ENCODE measurements around the gene ARMC9.

Gene ARMC9

GRCh38 chr2:231191896-231192872 lies 6.2 kb upstream of the ARMC9 start (continued):
- TF ChIP-seq ZNF654 (tag by site-specific recombination; IDR thresholded peaks at IDR 0.05; ENCODE audit: low read depth) = peak; percentile 36
- TF ChIP-seq ZBTB7A (tag by site-specific recombination; IDR thresholded peaks at IDR 0.05; ENCODE audit: low read depth) = no peak
- TF ChIP-seq ZNF48 (tag by site-specific recombination; IDR thresholded peaks at IDR 0.05) = no peak
- no peak for TF ChIP-seq SP7 (tag by site-specific recombination; IDR thresholded peaks at IDR 0.05)
- peak; percentile 43; the same call in 1 of the 2 replicates for TF ChIP-seq PRDM1 (tag by site-specific recombination; IDR thresholded peaks at IDR 0.05)
- no peak for TF ChIP-seq ZNF175 (tag by site-specific recombination; IDR thresholded peaks at IDR 0.05)
- TF ChIP-seq ZNF660 (tag by site-specific recombination; IDR thresholded peaks at IDR 0.05) = no peak
- TF ChIP-seq ZNF600 (tag by site-specific recombination; IDR thresholded peaks at IDR 0.05) = no peak
- TF ChIP-seq, protein P1, sequence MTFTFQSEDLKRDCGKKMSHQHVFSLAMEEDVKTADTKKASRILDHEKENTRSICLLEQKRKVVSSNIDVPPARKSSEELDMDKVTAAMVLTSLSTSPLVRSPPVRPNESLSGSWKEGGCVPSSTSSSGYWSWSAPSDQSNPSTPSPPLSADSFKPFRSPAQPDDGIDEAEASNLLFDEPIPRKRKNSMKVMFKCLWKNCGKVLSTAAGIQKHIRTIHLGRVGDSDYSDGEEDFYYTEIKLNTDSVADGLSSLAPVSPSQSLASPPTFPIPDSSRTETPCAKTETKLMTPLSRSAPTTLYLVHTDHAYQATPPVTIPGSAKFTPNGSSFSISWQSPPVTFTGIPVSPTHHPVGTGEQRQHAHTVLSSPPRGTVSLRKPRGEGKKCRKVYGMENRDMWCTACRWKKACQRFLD (tag by site-specific recombination; IDR thresholded peaks at IDR 0.05) = no peak
- no peak for TF ChIP-seq ZNF510 (tag by site-specific recombination; IDR thresholded peaks at IDR 0.05; ENCODE audit: insufficient replicate concordance)
- no peak for TF ChIP-seq ZNF792 (tag by site-specific recombination; IDR thresholded peaks at IDR 0.05)
- TF ChIP-seq ZNF521 (tag by site-specific recombination; IDR thresholded peaks at IDR 0.05) = no peak
- TF ChIP-seq ZNF785 (tag by site-specific recombination; IDR thresholded peaks at IDR 0.05) = no peak
- TF ChIP-seq ZSCAN30 (tag by site-specific recombination; IDR thresholded peaks at IDR 0.05) = peak; percentile 46; the same call in 1 of the 2 replicates
- TF ChIP-seq FEZF1 (tag by site-specific recombination; IDR thresholded peaks at IDR 0.05) = no peak
- no peak for TF ChIP-seq ZNF146 (tag by site-specific recombination; IDR thresholded peaks at IDR 0.05)
- no peak for TF ChIP-seq ZNF114 (tag by site-specific recombination; IDR thresholded peaks at IDR 0.05)
- TF ChIP-seq ZNF184 (tag by site-specific recombination; IDR thresholded peaks at IDR 0.05) = no peak
- no peak for TF ChIP-seq ZNF473 (tag by site-specific recombination; IDR thresholded peaks at IDR 0.05)

DNA sequence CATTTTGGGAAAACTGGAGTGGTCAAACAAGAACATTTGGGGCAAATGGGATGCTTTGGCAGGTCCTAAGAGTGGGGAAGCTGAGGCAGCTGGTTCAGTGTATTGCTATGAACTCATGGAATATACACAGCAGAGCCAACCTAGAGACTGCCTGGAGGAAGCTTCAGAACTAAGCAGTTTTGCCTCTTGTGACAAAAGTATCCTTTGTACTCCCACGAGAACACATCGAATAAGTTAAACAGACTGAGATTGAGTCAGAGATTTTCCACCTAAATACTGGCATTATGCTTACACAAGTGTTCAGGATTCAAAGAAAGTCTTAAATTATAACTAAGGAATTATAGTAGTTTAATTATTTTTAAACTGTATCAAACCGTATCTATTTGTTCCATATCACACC lies 5.2 kb upstream of the ARMC9 start:
- ChIA-PET CTCF (interaction anchor here (0.7 to 6.4 kb wide), 6 partner anchors 13 to 89 kb away, joined by 3 to 49 read pairs (median 4); no protein-coding TSS in a partner anchor), POLR2A (no interaction called here)
- Histone ChIP-seq H3K9me3 (ENCODE audit: control insufficient read depth, insufficient read depth, low read depth, low read length) (no peaks in the 10 kb centered on the region), H3K4me1 (ENCODE audit: control insufficient read depth, insufficient read depth, low read length) (no peaks in the 10 kb centered on the region), H3K4me3 (ENCODE audit: low read depth, low read length) (no peak overlapping the region), H3K27ac (ENCODE audit: extremely low read depth, low read depth, low read length) (no peak overlapping the region), H3K36me3 (ENCODE audit: control insufficient read depth in 2 of 2, insufficient read depth in 1 of 2, low read length in 2 of 2) (no peaks in the 10 kb centered on the region)
- TF ChIP-seq ZNF843 (tag by site-specific recombination; IDR thresholded peaks at IDR 0.05) = no peak
- TF ChIP-seq ZNF521 (tag by site-specific recombination; IDR thresholded peaks at IDR 0.05) = no peak

GRCh38 chr2:231196592-231196991 lies 1.8 kb upstream of the ARMC9 start:
- ChIA-PET POLR2A (no interaction called here), CTCF (interaction anchor here (0.7 to 6.4 kb wide), 3 partner anchors 10 to 346 kb away, joined by 3 to 49 read pairs (median 3); no protein-coding TSS in a partner anchor)
- Histone ChIP-seq H3K36me3 (ENCODE audit: control insufficient read depth in 2 of 2, insufficient read depth in 1 of 2, low read length in 2 of 2) (no peaks in the 10 kb centered on the region), H3K4me3 (ENCODE audit: low read depth, low read length) (no peak overlapping the region), H3K27ac (ENCODE audit: extremely low read depth, low read depth, low read length) (no peak overlapping the region), H3K4me1 (ENCODE audit: control insufficient read depth, insufficient read depth, low read length) (no peaks in the 10 kb centered on the region), H3K9me3 (ENCODE audit: control insufficient read depth, insufficient read depth, low read depth, low read length) (no peaks in the 10 kb centered on the region)
- TF ChIP-seq ZNF19 (tag by site-specific recombination; IDR thresholded peaks at IDR 0.05; ENCODE audit: low read depth) (no peak), ZNF404 (tag by site-specific recombination; IDR thresholded peaks at IDR 0.05) (no peak), ZBTB26 (tag by site-specific recombination; optimal IDR thresholded peaks at IDR 0.05) (no peak), INSM2 (tag by site-specific recombination; IDR thresholded peaks at IDR 0.05) (no peak), ZNF423 (tag by site-specific recombination; IDR thresholded peaks at IDR 0.05) (no peak), ZEB2 (tag by site-specific recombination; IDR thresholded peaks at IDR 0.05) (no peak)
- TF ChIP-seq, protein P2, sequence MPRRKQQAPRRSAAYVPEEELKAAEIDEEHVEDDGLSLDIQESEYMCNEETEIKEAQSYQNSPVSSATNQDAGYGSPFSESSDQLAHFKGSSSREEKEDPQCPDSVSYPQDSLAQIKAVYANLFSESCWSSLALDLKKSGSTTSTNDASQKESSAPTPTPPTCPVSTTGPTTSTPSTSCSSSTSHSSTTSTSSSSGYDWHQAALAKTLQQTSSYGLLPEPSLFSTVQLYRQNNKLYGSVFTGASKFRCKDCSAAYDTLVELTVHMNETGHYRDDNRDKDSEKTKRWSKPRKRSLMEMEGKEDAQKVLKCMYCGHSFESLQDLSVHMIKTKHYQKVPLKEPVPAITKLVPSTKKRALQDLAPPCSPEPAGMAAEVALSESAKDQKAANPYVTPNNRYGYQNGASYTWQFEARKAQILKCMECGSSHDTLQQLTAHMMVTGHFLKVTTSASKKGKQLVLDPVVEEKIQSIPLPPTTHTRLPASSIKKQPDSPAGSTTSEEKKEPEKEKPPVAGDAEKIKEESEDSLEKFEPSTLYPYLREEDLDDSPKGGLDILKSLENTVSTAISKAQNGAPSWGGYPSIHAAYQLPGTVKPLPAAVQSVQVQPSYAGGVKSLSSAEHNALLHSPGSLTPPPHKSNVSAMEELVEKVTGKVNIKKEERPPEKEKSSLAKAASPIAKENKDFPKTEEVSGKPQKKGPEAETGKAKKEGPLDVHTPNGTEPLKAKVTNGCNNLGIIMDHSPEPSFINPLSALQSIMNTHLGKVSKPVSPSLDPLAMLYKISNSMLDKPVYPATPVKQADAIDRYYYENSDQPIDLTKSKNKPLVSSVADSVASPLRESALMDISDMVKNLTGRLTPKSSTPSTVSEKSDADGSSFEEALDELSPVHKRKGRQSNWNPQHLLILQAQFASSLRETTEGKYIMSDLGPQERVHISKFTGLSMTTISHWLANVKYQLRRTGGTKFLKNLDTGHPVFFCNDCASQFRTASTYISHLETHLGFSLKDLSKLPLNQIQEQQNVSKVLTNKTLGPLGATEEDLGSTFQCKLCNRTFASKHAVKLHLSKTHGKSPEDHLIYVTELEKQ (tag by site-specific recombination; IDR thresholded peaks at IDR 0.05; ENCODE audit: borderline replicate concordance) = no peak
